Thyroid gland (tissue), 4 donors: ENCODE measurements around the gene KIRREL3. TPM values are rescaled to one million over a fixed set of nuclear protein-coding genes. Genes with fewer than 3 reads are reported as not detected.

Source experiments
- DNase-seq, 2 donors: peaks; one replicate each; pipeline ENCODE4 v3.0.0-alpha.2; 2019
- H3K27ac ChIP-seq, 3 donors: fragments of 200-600 bp; sonication (generic); 1 replicate in 2 of 3; 2 replicates in 1 of 3; pipeline ENCODE4 v1.5.1; 2016 to 2019; ENCODE audit warnings: mild to moderate bottlenecking in 1 of 3, moderate library complexity in 1 of 3
- H3K27me3 ChIP-seq: fragments of 200-600 bp; sonication (generic); one replicate; pipeline ENCODE4 v1.5.1; 2019
- H3K36me3 ChIP-seq, 2 donors: fragments of 200-600 bp; sonication (generic); one replicate each; pipeline ENCODE4 v1.5.1; 2016 to 2019
- H3K4me1 ChIP-seq, 2 donors: fragments of 200-600 bp; sonication (generic); one replicate each; pipeline ENCODE4 v1.5.1; 2017 to 2019
- H3K4me3 ChIP-seq, 3 donors: fragments of 200-600 bp; sonication (generic); replicated peaks in 1 of 3; 1 replicate in 2 of 3; 2 replicates in 1 of 3; pipeline ENCODE4 v1.5.1; 2016; ENCODE audit warnings: mild to moderate bottlenecking in 1 of 3
- H3K9me3 ChIP-seq: fragments of 200-600 bp; sonication (generic); one replicate; pipeline ENCODE4 v1.5.1; 2017
- POLR2A ChIP-seq, 2 donors: fragments of 450-650 bp; IDR thresholded peaks; one replicate each; pipeline ENCODE4 v1.6.1; 2017; ENCODE audit warnings: antibody characterized with exemption in 2 of 2, mild to moderate bottlenecking in 2 of 2, moderate library complexity in 1 of 2
- WGBS, 2 donors: methylation state at CpG; one replicate each; pipeline ENCODE4 v1.1.5; 2017; 5-methylcytosine and 5-hydroxymethylcytosine counted together
- intact Hi-C: fragments of 100-400 bp; cut with DNase I; formaldehyde crosslinking; loops from one replicate; pipeline ENCODE4 v1.15.1; 2023
- total RNA-seq, 4 donors: library from RNA; depleted of rRNA; stranded (reverse); fragments of >200 nt; gene quantifications; one replicate each; pipeline ENCODE4 v1.2.3, GENCODE V29; 2016
- TF ChIP-seq, protein P1 (sequence below), 6 experiments: fragments of 200-600 bp in 3 of 6; fragments of 450-650 bp in 3 of 6; sonication (generic) in 3 of 6; IDR thresholded peaks; one replicate each; pipeline ENCODE4 v1.5.1; 2016 to 2019; ENCODE audit warnings: antibody characterized with exemption in 6 of 6, mild to moderate bottlenecking in 2 of 6, inconsistent platforms in 1 of 6, moderate library complexity in 1 of 6

The KIRREL3 gene
- total RNA-seq, 4 donors from 2014 or later = 0.78 TPM; not detected in 3

DNA sequence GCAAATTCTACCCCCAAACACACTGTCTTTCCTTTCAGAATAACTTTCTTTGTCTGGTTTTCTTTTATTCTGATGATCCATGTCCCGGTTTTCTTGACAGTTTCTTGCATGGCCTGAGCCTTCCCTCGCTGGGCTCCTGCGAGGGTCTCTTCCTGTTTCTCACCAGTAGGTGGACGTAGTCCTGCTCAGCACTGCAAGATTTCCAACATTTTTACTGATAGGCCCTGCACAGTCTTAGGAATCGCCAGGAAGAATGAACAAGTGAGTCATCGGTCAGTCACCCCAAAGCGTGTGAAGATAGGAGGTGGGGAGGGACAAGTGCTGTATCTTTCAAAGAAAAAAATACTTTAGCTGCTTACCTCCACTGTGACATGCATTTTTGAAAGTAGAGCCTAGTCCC, 16.9 kb upstream of the KIRREL3 start:
- no peaks in the 10 kb centered on the region for H3K9me3 ChIP-seq
- TF ChIP-seq, protein P1, sequence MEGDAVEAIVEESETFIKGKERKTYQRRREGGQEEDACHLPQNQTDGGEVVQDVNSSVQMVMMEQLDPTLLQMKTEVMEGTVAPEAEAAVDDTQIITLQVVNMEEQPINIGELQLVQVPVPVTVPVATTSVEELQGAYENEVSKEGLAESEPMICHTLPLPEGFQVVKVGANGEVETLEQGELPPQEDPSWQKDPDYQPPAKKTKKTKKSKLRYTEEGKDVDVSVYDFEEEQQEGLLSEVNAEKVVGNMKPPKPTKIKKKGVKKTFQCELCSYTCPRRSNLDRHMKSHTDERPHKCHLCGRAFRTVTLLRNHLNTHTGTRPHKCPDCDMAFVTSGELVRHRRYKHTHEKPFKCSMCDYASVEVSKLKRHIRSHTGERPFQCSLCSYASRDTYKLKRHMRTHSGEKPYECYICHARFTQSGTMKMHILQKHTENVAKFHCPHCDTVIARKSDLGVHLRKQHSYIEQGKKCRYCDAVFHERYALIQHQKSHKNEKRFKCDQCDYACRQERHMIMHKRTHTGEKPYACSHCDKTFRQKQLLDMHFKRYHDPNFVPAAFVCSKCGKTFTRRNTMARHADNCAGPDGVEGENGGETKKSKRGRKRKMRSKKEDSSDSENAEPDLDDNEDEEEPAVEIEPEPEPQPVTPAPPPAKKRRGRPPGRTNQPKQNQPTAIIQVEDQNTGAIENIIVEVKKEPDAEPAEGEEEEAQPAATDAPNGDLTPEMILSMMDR (IDR thresholded peaks at IDR 0.05) = no peak
- no peak for TF ChIP-seq POLR2A (IDR thresholded peaks at IDR 0.05)
- no peak for DNase-seq
- H3K4me3 ChIP-seq = no peak overlapping the region
- intact Hi-C loops = no loop called here
- H3K27ac ChIP-seq = no peak overlapping the region
- no peaks in the 10 kb centered on the region for H3K36me3 ChIP-seq
- no peaks in the 10 kb centered on the region for H3K27me3 ChIP-seq
- H3K4me1 ChIP-seq = no peaks in the 10 kb centered on the region
- 50 to 51% methylated on average over 7 of the region's 7 CpGs for WGBS, 2 donors

DNA sequence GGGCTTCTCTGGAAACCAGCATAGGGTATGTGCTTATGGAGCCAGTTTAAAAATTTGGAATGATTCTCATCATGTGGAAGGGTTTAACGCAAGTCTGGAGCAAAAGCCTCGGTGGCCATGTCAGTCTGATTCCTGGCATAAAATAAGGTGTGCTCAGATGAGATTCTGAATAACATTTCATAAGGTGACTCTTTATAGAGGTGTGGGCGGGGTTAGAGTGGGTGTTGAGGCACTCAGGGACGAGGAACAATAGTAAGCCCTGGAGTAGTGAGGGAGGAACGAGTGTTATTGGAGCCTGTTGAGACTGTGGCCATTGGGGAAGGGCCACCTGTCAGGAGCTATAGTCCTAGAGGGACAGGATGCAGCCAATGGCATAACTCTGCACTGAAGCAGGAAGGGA, 13.0 kb upstream of the KIRREL3 start:
- no peak overlapping the region for H3K4me3 ChIP-seq
- no peaks in the 10 kb centered on the region for H3K36me3 ChIP-seq
- H3K4me1 ChIP-seq = no peaks in the 10 kb centered on the region
- H3K9me3 ChIP-seq = no peaks in the 10 kb centered on the region
- 68 to 74% methylated on average over 5 of the region's 5 CpGs for WGBS, 2 donors
- H3K27ac ChIP-seq = no peak overlapping the region
- intact Hi-C loops = no loop called here
- no peak for DNase-seq
- TF ChIP-seq, protein P1 (IDR thresholded peaks at IDR 0.05) = no peak
- no peak for TF ChIP-seq POLR2A (IDR thresholded peaks at IDR 0.05)
- no peaks in the 10 kb centered on the region for H3K27me3 ChIP-seq

DNA sequence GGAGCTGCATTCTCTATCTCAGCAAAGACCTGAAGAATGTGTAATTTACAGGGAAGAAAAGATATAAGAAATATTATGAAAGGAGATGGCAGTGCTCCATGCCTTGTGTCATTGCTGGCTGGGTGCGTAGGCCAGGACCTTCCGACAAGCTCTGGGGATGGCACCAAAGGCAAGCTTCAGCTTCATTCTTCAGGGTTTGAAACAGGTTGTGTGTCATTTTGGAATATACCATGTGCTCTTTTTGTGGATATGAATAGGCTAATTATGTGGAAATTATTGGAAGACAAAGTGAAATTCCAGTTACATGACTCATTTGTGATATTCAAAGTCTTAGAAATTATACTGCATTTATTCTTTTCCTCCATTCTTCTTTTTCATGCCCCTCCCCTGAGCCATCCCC, 5.7 kb upstream of the KIRREL3 start:
- TF ChIP-seq, protein P1 (IDR thresholded peaks at IDR 0.05) = no peak
- no peak for TF ChIP-seq POLR2A (IDR thresholded peaks at IDR 0.05)
- WGBS, 2 donors = 84 to 97% methylated on average over 2 of the region's 2 CpGs
- Histone ChIP-seq H3K27ac (no peak overlapping the region), H3K4me1 (peaks cover 0 to 8% of the 10 kb centered on the region in 2 donors), H3K27me3 (peaks cover 5% of the 10 kb centered on the region), H3K9me3 (no peaks in the 10 kb centered on the region), H3K36me3 (no peaks in the 10 kb centered on the region), H3K4me3 (no peak overlapping the region)
- DNase-seq = no peak
- intact Hi-C loops = no loop called here

DNA sequence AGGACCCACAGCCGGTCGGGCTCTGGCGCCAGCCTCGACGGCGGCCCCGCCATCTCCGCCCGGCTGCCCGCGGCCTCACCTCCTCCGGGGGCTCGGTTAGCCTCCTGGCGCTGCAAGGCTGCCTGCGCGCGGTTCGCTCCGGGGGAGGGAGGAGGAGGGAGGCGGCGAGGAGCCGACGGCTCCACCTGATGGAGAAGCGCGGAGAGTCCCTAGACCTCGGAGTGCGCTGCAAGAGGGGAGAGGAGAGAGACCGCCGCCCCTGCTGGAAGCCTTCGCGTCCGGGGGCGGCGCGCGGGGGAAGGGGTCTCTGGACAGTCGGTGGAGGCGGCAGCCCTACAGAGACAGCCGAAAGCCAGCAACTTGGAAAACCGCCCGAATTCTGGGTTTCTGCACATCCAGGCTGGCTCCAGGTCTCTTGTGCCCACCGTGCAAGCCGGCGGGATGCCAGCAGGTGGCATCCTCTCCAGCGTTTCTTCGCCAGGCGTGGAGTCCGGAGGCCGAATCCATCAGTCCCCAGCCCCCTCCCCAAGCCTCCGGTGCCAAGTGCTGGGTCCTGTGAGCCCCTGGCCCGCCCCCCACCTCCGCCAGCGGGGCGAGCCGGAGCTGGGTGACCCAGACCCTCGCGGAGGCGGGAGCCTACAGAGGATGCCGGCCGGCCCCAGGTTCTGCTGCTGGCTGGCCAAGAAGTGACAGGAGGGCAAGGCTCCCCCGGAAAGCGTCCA, 2.9 kb upstream of the KIRREL3 start:
- Histone ChIP-seq H3K4me3 (no peak overlapping the region), H3K9me3 (no peaks in the 10 kb centered on the region), H3K27me3 (peaks cover 10% of the 10 kb centered on the region), H3K27ac (no peak overlapping the region), H3K36me3 (no peaks in the 10 kb centered on the region), H3K4me1 (peaks cover 0 to 8% of the 10 kb centered on the region in 2 donors)
- 0 to 3% methylated on average over 5 to 27 of the region's 62 CpGs for WGBS, 2 donors
- TF ChIP-seq POLR2A (IDR thresholded peaks at IDR 0.05) = no peak
- TF ChIP-seq, protein P1 (IDR thresholded peaks at IDR 0.05) = peak in 1 of 6 experiments; percentile 18
- intact Hi-C loops = no loop called here
- DNase-seq = peak in 1 of 2 donors; percentile 6

DNA sequence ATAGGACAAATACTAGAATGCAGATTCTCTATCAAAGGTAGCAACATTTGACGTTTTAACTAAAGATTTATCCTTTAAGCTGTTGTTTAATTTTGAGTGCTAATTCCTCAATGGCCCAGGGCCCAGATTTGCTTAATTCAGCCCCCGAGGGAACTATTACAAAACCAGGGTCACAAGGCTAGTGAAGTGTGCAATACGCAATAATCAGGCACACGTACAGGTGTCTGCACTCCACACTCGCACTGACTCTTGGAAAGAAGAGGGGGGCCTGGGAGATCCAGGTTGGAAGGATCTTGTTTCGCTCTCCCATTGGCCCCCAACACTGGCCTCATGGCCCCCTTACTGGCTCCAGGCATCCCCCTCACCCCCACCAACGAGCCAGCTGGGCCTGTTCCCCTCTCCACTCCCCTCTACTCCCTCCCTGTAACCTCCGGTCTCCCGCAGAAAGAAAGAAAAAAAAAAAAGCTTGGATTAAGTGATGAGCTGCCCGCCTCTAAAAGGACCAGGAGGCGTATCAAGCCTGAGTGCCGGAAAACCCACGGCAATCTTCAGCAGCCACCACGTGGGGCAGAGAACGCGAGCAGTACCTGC, 2.2 kb upstream of the KIRREL3 start:
- 17% methylated on average over 16 of the region's 16 CpGs for WGBS, 2 donors
- Histone ChIP-seq H3K27me3 (peaks cover 10% of the 10 kb centered on the region), H3K4me3 (no peak overlapping the region), H3K4me1 (peaks cover 0 to 8% of the 10 kb centered on the region in 2 donors), H3K27ac (no peak overlapping the region), H3K36me3 (no peaks in the 10 kb centered on the region), H3K9me3 (no peaks in the 10 kb centered on the region)
- no peak for DNase-seq
- no peak for TF ChIP-seq POLR2A (IDR thresholded peaks at IDR 0.05)
- TF ChIP-seq, protein P1 (IDR thresholded peaks at IDR 0.05) = no peak
- intact Hi-C loops = no loop called here
